ENCODE data around the gene CST3.
"Not testable (repeated sequence)": the region's sequence is repeated elsewhere in the genome, so short reads cannot be mapped to it uniquely, and the experiment has no call there.

CST3 gene

GRCh38 chr20:23662276-23662870 lies 24.6 kb upstream of the CST3 start:
- no peak for DNase-seq (ENCODE audit: low spot score)

- no peak for DNase-seq (ENCODE audit: low spot score)
These were observed 23.3 kb upstream of the CST3 start for GRCh38 chr20:23661002-23661429.

- DNase-seq (ENCODE audit: low spot score): no peak
These were observed 22.5 kb upstream of the CST3 start for GRCh38 chr20:23659989-23660837.

GRCh38 chr20:23659610-23659988 lies 21.8 kb upstream of the CST3 start:
- DNase-seq (ENCODE audit: low spot score): not testable (repeated sequence)

GRCh38 chr20:23658989-23659609 lies 21.3 kb upstream of the CST3 start:
- DNase-seq (ENCODE audit: low spot score): no peak

GRCh38 chr20:23658336-23658735 lies 20.6 kb upstream of the CST3 start:
- DNase-seq (ENCODE audit: low spot score): no peak

- DNase-seq (ENCODE audit: low spot score): no peak
These were observed 19.4 kb upstream of the CST3 start for GRCh38 chr20:23657202-23657601.

GRCh38 chr20:23656372-23656771 lies 18.6 kb upstream of the CST3 start:
- no peak for DNase-seq (ENCODE audit: low spot score)

GRCh38 chr20:23655491-23656211 lies 17.9 kb upstream of the CST3 start:
- DNase-seq (ENCODE audit: low spot score): no peak

- DNase-seq (ENCODE audit: low spot score): no peak
These were observed 17.0 kb upstream of the CST3 start for GRCh38 chr20:23654717-23655116.

GRCh38 chr20:23654000-23654399 lies 16.2 kb upstream of the CST3 start:
- DNase-seq (ENCODE audit: low spot score): no peak

GRCh38 chr20:23653400-23653938 lies 15.7 kb upstream of the CST3 start:
- no peak for DNase-seq (ENCODE audit: low spot score)

- DNase-seq (ENCODE audit: low spot score): no peak
These were observed 15.2 kb upstream of the CST3 start for GRCh38 chr20:23652926-23653325.

GRCh38 chr20:23652371-23652770 lies 14.6 kb upstream of the CST3 start:
- no peak for DNase-seq (ENCODE audit: low spot score)

- DNase-seq (ENCODE audit: low spot score): no peak
These were observed 13.4 kb upstream of the CST3 start for GRCh38 chr20:23651117-23651516.

GRCh38 chr20:23649830-23650417 lies 12.2 kb upstream of the CST3 start:
- DNase-seq (ENCODE audit: low spot score): no peak

- DNase-seq (ENCODE audit: low spot score): no peak
These were observed 11.5 kb upstream of the CST3 start for GRCh38 chr20:23649242-23649641.

GRCh38 chr20:23647346-23647745 lies 9.6 kb upstream of the CST3 start:
- DNase-seq (ENCODE audit: low spot score): no peak

- no peak for DNase-seq (ENCODE audit: low spot score)
These were observed 8.5 kb upstream of the CST3 start for GRCh38 chr20:23646106-23646873.

- DNase-seq (ENCODE audit: low spot score): no peak
These were observed 7.8 kb upstream of the CST3 start for GRCh38 chr20:23645575-23645974.

GRCh38 chr20:23644164-23644563 lies 6.4 kb upstream of the CST3 start:
- DNase-seq (ENCODE audit: low spot score): no peak

Data from hematopoietic multipotent progenitor cell treated with erythropoietin and hydrocortisone succinate and interleukin-3 and kit ligand, for 17 days (in vitro differentiated cells).